Occipital lobe (tissue), 2 donors: ENCODE measurements around the gene RPS15A. TPM values are rescaled to one million over a fixed set of nuclear protein-coding genes. Genes with fewer than 3 reads are reported as not detected.
"Not testable (repeated sequence)": the region's sequence is repeated elsewhere in the genome, so short reads cannot be mapped to it uniquely, and the experiment has no call there.

Source experiments
- DNase-seq: peaks from one replicate; lab custom pipeline; 2025; lab: John Stamatoyannopoulos, UW
- total RNA-seq: library from RNA; depleted of rRNA; stranded (reverse); fragments of >200 nt; gene quantifications from one replicate; pipeline ENCODE4 v1.2.3, GENCODE V29; 2014

RPS15A gene
- total RNA-seq, 1 donor from 2014 or later: 2,037 TPM

DNA sequence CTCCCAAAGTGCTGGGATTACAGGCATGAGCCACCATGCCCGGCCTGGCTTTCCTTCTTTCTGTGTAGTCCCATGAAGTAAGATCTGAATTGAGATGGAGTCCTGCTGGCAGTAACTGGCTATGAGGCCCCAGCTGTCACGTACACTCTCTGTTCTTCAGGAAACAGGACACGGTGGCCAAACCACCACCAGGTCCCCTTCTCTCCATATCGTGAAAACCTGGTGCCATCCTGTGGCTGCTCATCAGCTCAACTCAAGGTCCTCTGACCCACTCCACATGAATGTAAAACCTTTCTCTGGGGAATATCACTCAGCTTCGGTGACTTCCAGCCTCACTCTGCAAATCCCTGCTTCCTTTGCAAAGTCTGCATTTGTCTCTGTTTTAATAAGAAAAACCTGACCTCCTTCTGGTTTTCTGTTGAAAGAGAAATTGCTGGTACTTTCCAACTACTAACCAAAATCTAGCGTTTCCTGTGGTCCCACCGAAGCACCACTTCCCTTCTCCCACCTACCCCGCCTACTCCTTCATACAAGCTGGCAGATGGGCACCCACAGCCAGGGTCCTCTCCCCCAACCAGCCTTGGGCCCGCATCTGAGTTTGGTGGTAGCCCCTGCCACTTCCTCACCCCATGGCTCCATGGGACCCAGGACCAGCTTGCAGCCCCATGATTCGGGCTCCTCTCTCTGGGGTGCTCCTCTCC is 32.0 kb downstream of the RPS15A start:
- DNase-seq: not testable (repeated sequence)

DNA sequence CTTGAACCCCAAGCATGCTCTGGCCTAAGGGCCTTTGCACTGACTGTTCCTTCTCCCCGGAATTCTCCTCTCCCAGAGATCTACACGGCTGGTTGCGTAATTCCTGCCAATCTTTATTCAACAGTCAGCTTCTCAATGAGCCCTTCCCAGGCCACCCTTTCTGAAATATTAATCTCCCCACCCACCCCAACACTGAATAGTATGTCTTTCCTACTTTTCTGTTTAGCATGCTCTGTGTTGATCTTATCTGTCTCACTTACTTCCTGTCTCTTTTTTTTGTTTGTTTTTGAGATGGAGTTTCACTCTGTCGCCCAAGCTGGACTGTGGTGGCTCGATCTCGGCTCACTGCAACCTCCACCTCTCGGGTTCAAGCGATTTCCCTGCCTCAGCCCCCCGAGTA is 33.5 kb downstream of the RPS15A start:
- DNase-seq: not testable (repeated sequence)

DNA sequence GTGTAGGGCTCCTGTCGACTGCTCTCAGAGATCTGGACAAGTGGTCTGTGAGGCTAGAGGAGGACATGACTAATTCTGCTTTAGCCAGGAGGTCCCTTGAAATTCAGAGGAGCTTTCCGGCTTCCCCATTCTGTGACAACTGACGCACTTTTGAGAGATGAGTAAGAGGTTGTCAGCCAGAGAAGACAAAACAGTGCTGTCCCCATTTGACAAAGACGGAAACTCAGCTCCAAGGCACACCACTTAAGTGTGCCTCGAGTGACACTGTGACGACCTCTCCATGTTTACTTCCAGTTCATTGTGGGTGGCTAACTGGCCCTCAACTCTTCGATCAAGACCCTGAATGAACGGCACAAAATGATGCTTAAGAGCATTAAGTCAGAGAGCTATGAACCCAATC is 47.3 kb downstream of the RPS15A start:
- not testable (repeated sequence) for DNase-seq

DNA sequence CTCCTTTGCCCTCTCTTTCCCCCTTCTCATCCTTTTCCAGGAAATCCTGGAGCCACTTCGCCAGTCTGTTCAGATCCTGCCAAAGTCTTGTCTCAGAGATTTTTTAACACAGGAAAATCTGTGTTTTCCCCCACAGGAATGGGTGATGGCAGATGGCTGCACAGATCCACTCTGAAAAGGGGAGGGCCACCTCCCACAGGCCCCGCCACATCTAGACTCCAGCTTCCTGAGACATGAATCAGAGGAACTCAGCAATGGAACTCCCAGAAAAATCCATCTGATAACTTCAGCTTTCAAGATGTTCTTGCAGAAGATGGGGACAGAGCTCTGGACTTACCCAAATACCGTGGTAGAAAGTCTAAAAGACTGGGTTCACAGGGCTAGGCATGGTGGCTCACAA is 50.1 kb downstream of the RPS15A start:
- DNase-seq: not testable (repeated sequence)

DNA sequence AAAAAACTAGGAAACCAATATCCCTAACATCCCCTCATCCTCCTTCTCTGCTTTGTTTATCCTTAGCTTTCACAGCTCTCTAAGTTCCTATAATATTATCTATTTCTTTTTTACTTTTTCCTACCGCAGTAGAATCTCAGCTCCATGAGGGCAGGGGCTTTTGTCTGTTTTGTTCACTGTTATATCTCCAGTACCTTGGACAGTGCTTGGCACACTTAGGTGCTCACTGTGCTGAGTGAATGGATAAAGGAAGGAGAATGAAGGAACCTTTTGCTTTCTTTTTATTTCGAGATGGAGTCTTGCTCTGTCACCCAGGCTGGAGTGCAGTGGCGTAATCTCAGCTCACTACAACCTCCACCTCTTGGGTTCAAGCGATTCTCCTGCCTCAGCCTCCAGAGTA is 51.4 kb downstream of the RPS15A start:
- DNase-seq: not testable (repeated sequence)

DNA sequence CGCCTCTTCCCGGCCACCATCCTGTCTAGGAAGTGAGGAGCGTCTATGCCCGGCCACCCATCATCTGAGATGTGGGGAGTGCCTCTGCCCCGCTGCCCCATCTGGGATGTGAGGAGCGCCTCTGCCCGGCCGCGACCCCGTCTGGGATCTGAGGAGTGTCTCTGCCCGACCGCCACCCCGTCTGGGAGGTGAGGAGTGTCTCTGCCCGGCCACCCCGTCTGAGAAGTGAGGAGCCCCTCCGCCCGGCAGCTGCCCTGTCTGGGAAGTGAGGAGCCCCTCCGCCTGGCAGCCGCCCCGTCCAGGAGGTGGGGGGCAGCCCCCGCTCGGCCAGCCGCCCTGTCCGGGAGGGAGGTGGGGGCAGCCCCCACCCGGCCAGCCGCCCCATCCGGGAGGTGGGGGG is 55.9 kb downstream of the RPS15A start:
- DNase-seq: not testable (repeated sequence)

Other genes with a start within 250 kb of the RPS15A start
- 78.8 TPM for gene NOMO2, start 228.2 kb downstream of the RPS15A start, total RNA-seq
- gene ARL6IP1, start 11.2 kb upstream of the RPS15A start, total RNA-seq: 496 TPM
- 110 TPM for gene SMG1, start 136.1 kb upstream of the RPS15A start, total RNA-seq
- 2.8 TPM for gene TMC7, start 193.6 kb upstream of the RPS15A start, total RNA-seq